ENCODE measurements around the gene ATP6V0B. TPM values are rescaled to one million over a fixed set of nuclear protein-coding genes. Genes with fewer than 3 reads are reported as not detected.

Gene ATP6V0B
- total and polyA plus RNA-seq, 2 of the 4 experiments (the other 2 are of a cell fraction) = 72.1 to 169 TPM

- Histone ChIP-seq H3K56ac (ENCODE audit: extremely low read depth, insufficient read depth, low read length) (no peak overlapping the region), H2AFZ (replicated peaks; ENCODE audit: low read length, poor library complexity) (no peak overlapping the region), H2BK5ac (ENCODE audit: low read depth, low read length, poor library complexity, severe bottlenecking) (no peak overlapping the region), H2BK20ac (ENCODE audit: low read depth, low read length) (no peak overlapping the region), H3K4me2 (ENCODE audit: low read depth, low read length) (no peak overlapping the region), H2BK120ac (ENCODE audit: low read depth, low read length) (no peak overlapping the region), H3K18ac (ENCODE audit: low read depth, low read length) (no peak overlapping the region), H4K5ac (ENCODE audit: low read depth, low read length) (no peak overlapping the region), H2AK5ac (ENCODE audit: low read depth, low read length) (no peak overlapping the region), H3K14ac (replicated peaks; ENCODE audit: low read depth, low read length) (no peak overlapping the region), H4K20me1 (ENCODE audit: insufficient read depth, low read length) (no peaks in the 10 kb centered on the region), H3K27ac (ENCODE audit: insufficient read depth, low read length) (no peak overlapping the region), H3K4me1 (ENCODE audit: control insufficient read depth, insufficient read depth, low read length) (peaks cover 7% of the 10 kb centered on the region), H2AK9ac (replicated peaks; ENCODE audit: low read depth, low read length, poor library complexity) (no peak overlapping the region), H3K27me3 (ENCODE audit: control insufficient read depth, insufficient read depth, low read length) (no peaks in the 10 kb centered on the region), H3K9ac (ENCODE audit: low read depth, low read length) (no peak overlapping the region), H4K91ac (ENCODE audit: insufficient read depth, low read depth, low read length) (no peak overlapping the region), H3K4me3 (ENCODE audit: insufficient read depth, low read depth, low read length) (no peak overlapping the region), H2BK15ac (ENCODE audit: low read depth, low read length) (no peak overlapping the region), H4K8ac (ENCODE audit: low read depth in 2 of 2, low read length in 2 of 2) (no peak overlapping the region), H3K9me1 (ENCODE audit: insufficient read depth, low read length) (no peaks in the 10 kb centered on the region), H3K23ac (ENCODE audit: low read depth, low read length) (no peak overlapping the region), H3K79me1 (ENCODE audit: low read depth in 1 of 2, low read length in 2 of 2) (no peaks in the 10 kb centered on the region), H3K9me3 (ENCODE audit: control insufficient read depth, insufficient read depth, low read length) (no peaks in the 10 kb centered on the region), H3K36me3 (ENCODE audit: control insufficient read depth, insufficient read depth, low read length) (peaks cover 5% of the 10 kb centered on the region; the same call in 1 of the 2 replicates), H3K4ac (ENCODE audit: low read depth, low read length) (no peak overlapping the region)
- ChIA-PET CTCF (interaction anchor here (0.9 to 1.1 kb wide), 3 partner anchors 28 to 230 kb away, joined by 3 read pairs; no protein-coding TSS in a partner anchor), POLR2A (ENCODE audit: unreplicated experiment) (no interaction called here)
- WGBS, 2 experiments (ENCODE audit: extremely low coverage in 2 of 2, insufficient read length in 1 of 2) = 88% methylated on average over 3 of the region's 9 CpGs; no CpG with 5 or more reads in 1 of the 2 experiments
- ATAC-seq (ENCODE audit: low read depth) (no peak), DNase-seq (no peak)
- dilution Hi-C loops (cut with HindIII; ENCODE audit: low sequenced_read_pairs, unreplicated experiment) (no loop called here), in situ Hi-C loops (cut with MboI; ENCODE audit: low sequenced_read_pairs) (no loop called here), intact Hi-C loops (cut with micrococcal nuclease) (no loop called here)
- no TSS peak for BruUV-seq (replicated peaks)
- no peak for TF ChIP-seq ELK1 (IDR thresholded peaks at IDR 0.05; ENCODE audit: borderline replicate concordance, low read depth, low read length)
- no peak for TF ChIP-seq MXI1 (IDR thresholded peaks at IDR 0.05; ENCODE audit: borderline replicate concordance, low read depth, low read length)
- TF ChIP-seq USF2 (IDR thresholded peaks at IDR 0.05; ENCODE audit: low read depth, low read length) = no peak
Measured at GRCh38 chr1:43993206-43993914, 18.6 kb downstream of the ATP6V0B start.

Measured in IMR-90 (cell line).